Measurements from ENCODE around the gene TDRD7.
A peak's percentile ranks its signal among the peaks of the same experiment; 100 is the strongest.
"Not testable (repeated sequence)": the region's sequence is repeated elsewhere in the genome, so short reads cannot be mapped to it uniquely, and the experiment has no call there.

TDRD7 gene

GRCh38 chr9:97412626-97413385, 910 bp downstream of the TDRD7 start:
- no peak for DNase-seq (ENCODE audit: low read depth, low spot score)
- peak overlapping the region; percentile 61 for H3K4me3 ChIP-seq (ENCODE audit: low read length)

DNA sequence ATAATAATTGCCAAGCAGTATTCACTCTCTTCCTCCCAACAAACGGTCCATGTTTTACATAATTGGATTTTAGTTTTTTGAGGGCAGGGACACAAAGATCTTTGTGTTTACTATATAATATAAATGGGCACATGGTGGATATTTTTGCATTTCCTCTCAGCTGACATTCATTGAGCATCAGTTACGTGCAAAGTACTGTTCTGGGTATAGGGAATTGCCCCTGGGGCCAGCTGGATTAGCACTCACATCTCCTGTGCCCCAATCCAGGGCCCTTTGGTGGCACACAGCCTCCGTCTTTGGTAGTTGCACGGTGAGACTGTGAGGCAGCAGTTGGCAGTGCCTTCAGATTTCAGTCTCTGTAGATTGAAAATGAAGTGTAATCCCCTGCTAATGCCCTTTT, 1.6 kb downstream of the TDRD7 start:
- no peak overlapping the region for H3K4me3 ChIP-seq (ENCODE audit: low read length)
- DNase-seq (ENCODE audit: low read depth, low spot score) = no peak

DNA sequence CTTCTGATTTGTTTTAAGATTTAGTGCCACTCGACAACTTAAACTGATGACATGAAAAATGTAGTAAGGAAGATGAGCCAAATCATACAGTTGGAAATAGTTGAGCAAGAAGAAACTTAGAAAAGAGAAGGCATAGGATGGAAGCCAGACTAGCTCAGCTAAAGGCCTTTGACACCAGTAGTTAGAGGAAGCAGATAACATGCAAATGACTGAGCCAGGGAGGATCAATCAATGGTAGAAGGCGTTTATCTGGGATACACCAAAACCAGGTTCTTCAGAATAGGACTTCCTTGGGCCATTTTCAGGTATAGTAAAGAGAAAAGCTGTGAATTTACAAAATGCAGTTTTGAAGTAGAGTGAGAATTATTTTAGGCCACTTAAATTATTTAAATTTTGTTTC, 3.2 kb downstream of the TDRD7 start:
- DNase-seq (ENCODE audit: low read depth, low spot score) = no peak
- no peak overlapping the region for H3K4me3 ChIP-seq (ENCODE audit: low read length)

DNA sequence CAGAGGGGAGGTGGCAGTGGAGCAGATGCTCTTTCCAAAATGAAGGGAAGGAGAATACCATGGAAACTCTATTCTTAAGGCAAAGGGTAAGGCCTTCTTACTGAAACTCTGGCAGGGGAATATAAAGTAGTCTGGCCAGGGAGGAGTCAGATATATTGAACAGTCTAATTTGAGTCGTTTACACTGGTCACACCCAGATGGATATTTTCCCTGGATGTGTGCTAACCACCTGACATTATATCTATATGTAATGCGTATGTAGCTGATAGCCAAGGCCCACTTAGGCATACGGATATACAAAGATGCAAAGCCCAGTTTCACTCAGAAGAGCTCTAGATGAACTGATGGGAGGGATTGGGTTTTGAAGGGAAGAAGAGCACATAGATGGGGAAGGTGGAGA, 7.0 kb downstream of the TDRD7 start:
- H3K4me3 ChIP-seq (ENCODE audit: low read length) = no peak overlapping the region
- no peak for DNase-seq (ENCODE audit: low read depth, low spot score)

- no peak for DNase-seq (ENCODE audit: low read depth, low spot score)
- no peak overlapping the region for H3K4me3 ChIP-seq (ENCODE audit: low read length)
These were observed 7.5 kb downstream of the TDRD7 start for GRCh38 chr9:97419309-97419867.

DNA sequence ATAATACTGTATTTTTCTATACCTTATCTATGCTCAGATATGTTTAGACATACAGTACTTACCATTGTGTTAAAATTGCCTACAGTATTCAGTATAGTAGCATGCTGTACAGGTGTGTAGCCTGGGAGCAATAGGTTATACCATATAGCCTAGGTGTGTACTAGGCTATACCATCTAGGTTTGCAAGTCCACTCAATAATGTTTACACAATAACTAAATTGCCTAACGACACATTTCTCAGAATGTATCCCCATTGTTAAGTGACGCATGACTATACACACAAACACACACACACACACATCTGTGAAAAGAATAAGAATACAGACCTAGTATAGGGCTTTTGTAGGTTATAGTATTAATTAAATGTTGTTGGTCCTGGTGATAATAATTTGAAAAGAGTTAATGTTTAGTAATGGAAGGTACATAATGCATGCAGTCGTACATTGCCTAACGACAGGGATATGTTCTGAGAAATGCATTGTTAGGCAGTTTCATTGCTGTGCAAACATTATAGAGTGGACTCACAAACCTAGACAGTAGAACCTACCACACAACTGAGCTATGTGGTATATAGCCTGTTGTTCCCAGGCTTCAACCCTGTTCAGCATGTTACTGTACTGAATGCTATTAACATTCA, 13.6 kb downstream of the TDRD7 start:
- no peak overlapping the region for H3K4me3 ChIP-seq (ENCODE audit: low read length)

DNA sequence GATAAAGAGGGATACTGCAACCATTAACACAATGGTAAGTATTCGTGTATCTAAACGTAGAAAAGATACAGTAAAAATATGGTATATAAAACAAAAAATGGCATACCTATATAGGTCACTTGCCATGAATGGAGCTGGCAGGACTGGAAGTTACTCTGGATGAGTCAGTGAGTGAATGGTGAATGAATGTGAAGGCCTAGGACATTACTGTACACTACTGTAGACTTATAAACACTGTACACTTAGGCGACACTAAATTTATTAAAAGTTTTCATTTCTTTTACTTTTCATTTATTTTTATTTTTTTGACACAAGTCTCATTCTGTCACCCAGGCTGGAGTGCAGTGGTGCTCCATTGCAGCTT, 14.1 kb downstream of the TDRD7 start:
- DNase-seq (ENCODE audit: low read depth, low spot score) = no peak
- no peak overlapping the region for H3K4me3 ChIP-seq (ENCODE audit: low read length)

More for the DNA sequence above, 13.6 kb downstream of the TDRD7 start:
- no peak for DNase-seq (ENCODE audit: low read depth, low spot score)

- no peak overlapping the region for H3K4me3 ChIP-seq (ENCODE audit: low read length)
- DNase-seq (ENCODE audit: low read depth, low spot score) = no peak
These were observed 16.0 kb downstream of the TDRD7 start for GRCh38 chr9:97427885-97428284.

- no peak for DNase-seq (ENCODE audit: low read depth, low spot score)
- H3K4me3 ChIP-seq (ENCODE audit: low read length) = no peak overlapping the region
These were observed 18.6 kb downstream of the TDRD7 start for GRCh38 chr9:97430316-97431043.

DNA sequence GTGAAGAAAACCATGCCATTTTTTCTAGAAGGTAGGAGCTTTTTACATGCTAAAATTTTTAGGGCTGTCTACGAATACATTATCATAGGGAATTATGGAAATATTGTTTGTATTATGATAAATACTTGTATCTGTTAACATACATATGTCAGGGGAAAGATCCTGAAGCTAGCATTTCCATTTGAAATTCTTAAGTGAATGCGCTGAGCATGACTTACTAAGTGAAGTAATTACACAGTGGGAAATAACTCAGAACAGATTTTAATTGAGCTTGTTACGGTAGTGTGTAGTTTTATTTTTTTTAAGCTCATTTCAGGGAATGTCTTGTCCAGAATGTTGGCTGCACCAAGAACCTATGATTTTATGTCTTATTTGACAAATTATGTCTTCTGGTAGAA, 19.1 kb downstream of the TDRD7 start:
- no peak for DNase-seq (ENCODE audit: low read depth, low spot score)

GRCh38 chr9:97431549-97432143, 19.8 kb downstream of the TDRD7 start:
- no peak overlapping the region for H3K4me3 ChIP-seq (ENCODE audit: low read length)
- no peak for DNase-seq (ENCODE audit: low read depth, low spot score)

More for the DNA sequence above, 19.1 kb downstream of the TDRD7 start:
- H3K4me3 ChIP-seq (ENCODE audit: low read length) = no peak overlapping the region

- H3K4me3 ChIP-seq (ENCODE audit: low read length) = no peak overlapping the region
- no peak for DNase-seq (ENCODE audit: low read depth, low spot score)
These were observed 25.2 kb downstream of the TDRD7 start for GRCh38 chr9:97437051-97437600.

DNA sequence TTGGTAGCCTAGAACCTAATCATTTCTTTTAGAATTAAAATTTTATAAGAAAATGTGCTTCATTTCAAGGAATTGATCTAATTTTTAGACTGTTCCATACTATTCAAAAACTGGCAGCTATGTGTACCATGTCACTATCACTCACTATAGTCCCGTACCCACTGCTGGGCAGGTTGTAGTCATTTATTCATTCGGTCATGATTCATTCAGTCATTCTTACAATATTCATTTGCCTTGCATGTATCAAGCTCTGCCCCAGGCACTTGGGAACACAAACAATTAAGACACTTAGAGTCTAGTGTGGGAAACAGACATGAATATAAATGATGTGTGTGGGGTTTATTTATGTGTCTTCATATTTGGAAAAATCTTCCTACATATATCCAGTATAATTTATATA, 26.4 kb downstream of the TDRD7 start:
- no peak for DNase-seq (ENCODE audit: low read depth, low spot score)
- no peak overlapping the region for H3K4me3 ChIP-seq (ENCODE audit: low read length)

- DNase-seq (ENCODE audit: low read depth, low spot score) = no peak
- no peak overlapping the region for H3K4me3 ChIP-seq (ENCODE audit: low read length)
These were observed 26.8 kb downstream of the TDRD7 start for GRCh38 chr9:97438666-97439065.

GRCh38 chr9:97440160-97440559, 28.3 kb downstream of the TDRD7 start:
- no peak overlapping the region for H3K4me3 ChIP-seq (ENCODE audit: low read length)
- no peak for DNase-seq (ENCODE audit: low read depth, low spot score)

- H3K4me3 ChIP-seq (ENCODE audit: low read length) = no peak overlapping the region
- no peak for DNase-seq (ENCODE audit: low read depth, low spot score)
These were observed 29.8 kb downstream of the TDRD7 start for GRCh38 chr9:97441729-97442128.

DNA sequence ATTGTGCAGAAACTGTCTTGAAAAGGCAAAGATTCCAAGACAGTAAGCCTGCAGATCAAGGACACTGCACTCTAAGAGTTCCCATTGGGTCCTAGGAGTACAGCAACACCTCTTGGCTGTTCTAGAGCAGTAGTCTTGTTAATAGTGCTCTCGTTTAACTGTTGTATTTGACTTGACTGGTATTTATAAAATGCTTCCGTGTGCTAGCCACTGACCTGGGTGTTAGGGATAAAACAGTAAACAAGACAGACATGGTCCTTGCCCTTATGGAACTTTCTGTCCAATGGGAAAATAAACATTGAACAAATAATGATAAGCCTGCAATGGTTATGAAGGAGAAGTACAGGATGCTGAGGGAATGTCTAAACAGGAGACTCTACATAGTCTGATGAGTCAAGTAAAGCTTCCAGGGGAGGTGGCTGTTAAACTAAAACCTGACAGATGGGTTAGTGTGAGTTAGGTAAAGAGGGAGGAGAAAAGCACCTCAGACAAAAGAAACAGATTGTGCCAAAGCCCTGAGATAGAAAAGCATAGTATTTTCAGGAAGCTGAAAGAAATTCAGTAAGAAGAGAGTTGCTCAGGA, 33.3 kb downstream of the TDRD7 start:
- H3K4me3 ChIP-seq (ENCODE audit: low read length) = no peak overlapping the region
- DNase-seq (ENCODE audit: low read depth, low spot score) = no peak

DNA sequence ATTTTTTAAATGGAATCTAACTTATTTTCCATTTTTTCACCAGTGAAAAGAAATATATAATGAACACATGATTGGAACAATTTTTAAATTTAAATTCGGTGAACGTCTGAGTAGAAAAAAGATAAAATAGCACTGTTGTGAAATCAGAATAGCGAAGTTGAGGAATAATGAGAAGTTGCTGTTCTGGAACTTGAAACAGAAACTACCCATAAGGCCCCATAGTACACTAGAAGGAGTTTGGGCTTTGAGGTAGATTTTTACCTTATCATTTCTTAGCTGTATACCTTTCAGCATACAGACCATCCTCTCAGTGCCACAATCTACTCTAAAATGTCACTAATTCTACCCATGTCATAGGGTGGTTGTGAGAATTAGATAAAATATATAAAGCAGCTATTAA, 35.1 kb downstream of the TDRD7 start:
- DNase-seq (ENCODE audit: low read depth, low spot score) = no peak
- H3K4me3 ChIP-seq (ENCODE audit: low read length) = no peak overlapping the region

DNA sequence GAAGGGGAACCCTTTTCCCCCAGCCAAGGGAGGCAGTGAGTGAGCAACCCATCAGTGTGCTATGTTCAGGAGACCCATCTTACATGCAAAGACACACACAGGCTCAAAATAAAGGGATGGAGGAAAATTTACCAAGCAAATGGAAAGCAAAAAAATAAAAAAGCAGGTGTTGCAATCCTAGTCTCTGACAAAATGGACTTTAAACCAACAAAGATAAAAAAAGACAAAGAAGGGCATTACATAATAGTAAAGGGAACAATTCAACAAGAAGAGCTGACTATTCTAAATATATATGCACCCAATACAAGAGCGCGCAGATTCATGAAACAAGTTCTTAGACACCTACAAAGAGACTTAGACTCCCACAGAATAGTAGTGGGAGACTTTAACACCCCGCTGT, 41.7 kb downstream of the TDRD7 start:
- H3K4me3 ChIP-seq (ENCODE audit: low read length); DNase-seq (ENCODE audit: low read depth, low spot score): not testable (repeated sequence)

Data from Jurkat, Clone E6-1 (cell line).